ENCODE measurements around the gene CACNA1D. TPM values are rescaled to one million over a fixed set of nuclear protein-coding genes. Genes with fewer than 3 reads are reported as not detected.

Gene CACNA1D
- total and polyA plus RNA-seq, 2 experiments from 2014 or later = 5.2 to 27.8 TPM

- H3K79me2 ChIP-seq = no peaks in the 10 kb centered on the region
- no peak for DNase-seq (ENCODE audit: low spot score)
- no peaks in the 10 kb centered on the region for H3K9me2 ChIP-seq (replicated peaks; ENCODE audit: insufficient read depth)
- H3K4me3 ChIP-seq = no peak overlapping the region
- no peak overlapping the region for H3K4me2 ChIP-seq
- no peaks in the 10 kb centered on the region for H3K27me3 ChIP-seq
- H3K9me3 ChIP-seq (ENCODE audit: low read depth) = no peaks in the 10 kb centered on the region
- H3K4me1 ChIP-seq (ENCODE audit: insufficient read depth) = peaks cover 5% of the 10 kb centered on the region
- H2AFZ ChIP-seq = no peak overlapping the region
- WGBS (ENCODE audit: low lambda C conversion rate, missing lambda C conversion rate) = 82% methylated on average over 8 of the region's 9 CpGs
- no peaks in the 10 kb centered on the region for H3K36me3 ChIP-seq (replicated peaks; ENCODE audit: insufficient read depth, low read depth)
- H3K27ac ChIP-seq = no peak overlapping the region
- H4K20me1 ChIP-seq (ENCODE audit: insufficient read depth, poor library complexity, severe bottlenecking) = no peaks in the 10 kb centered on the region
- TF ChIP-seq EZH2phosphoT487 (IDR thresholded peaks at IDR 0.05; ENCODE audit: low read depth, severe bottlenecking, unreplicated experiment) (no peak), EZH2 (IDR thresholded peaks at IDR 0.05; ENCODE audit: borderline replicate concordance) (no peak), CTCF (IDR thresholded peaks at IDR 0.05; ENCODE audit: poor library complexity) (no peak)
These were observed 15.1 kb downstream of the CACNA1D start for GRCh38 chr3:53509494-53509893.

GRCh38 chr3:53510508-53510907, 16.1 kb downstream of the CACNA1D start:
- no peaks in the 10 kb centered on the region for H3K36me3 ChIP-seq (replicated peaks; ENCODE audit: insufficient read depth, low read depth)
- no peaks in the 10 kb centered on the region for H3K79me2 ChIP-seq
- no peaks in the 10 kb centered on the region for H4K20me1 ChIP-seq (ENCODE audit: insufficient read depth, poor library complexity, severe bottlenecking)
- no peaks in the 10 kb centered on the region for H3K9me3 ChIP-seq (ENCODE audit: low read depth)
- no peak for DNase-seq (ENCODE audit: low spot score)
- WGBS (ENCODE audit: low lambda C conversion rate, missing lambda C conversion rate) = 53% methylated on average over 3 of the region's 3 CpGs
- TF ChIP-seq CTCF (IDR thresholded peaks at IDR 0.05; ENCODE audit: poor library complexity) (no peak), EZH2 (IDR thresholded peaks at IDR 0.05; ENCODE audit: borderline replicate concordance) (no peak), EZH2phosphoT487 (IDR thresholded peaks at IDR 0.05; ENCODE audit: low read depth, severe bottlenecking, unreplicated experiment) (no peak)
- no peak overlapping the region for H3K4me2 ChIP-seq
- H3K4me1 ChIP-seq (ENCODE audit: insufficient read depth) = peaks cover 5% of the 10 kb centered on the region
- H2AFZ ChIP-seq = no peak overlapping the region
- no peaks in the 10 kb centered on the region for H3K27me3 ChIP-seq
- H3K27ac ChIP-seq = no peak overlapping the region
- no peak overlapping the region for H3K4me3 ChIP-seq
- H3K9me2 ChIP-seq (replicated peaks; ENCODE audit: insufficient read depth) = no peaks in the 10 kb centered on the region

- Histone ChIP-seq H3K9me2 (replicated peaks; ENCODE audit: insufficient read depth) (no peaks in the 10 kb centered on the region), H3K4me3 (no peak overlapping the region), H4K20me1 (ENCODE audit: insufficient read depth, poor library complexity, severe bottlenecking) (no peaks in the 10 kb centered on the region), H3K27me3 (no peaks in the 10 kb centered on the region), H3K27ac (no peak overlapping the region), H3K9me3 (ENCODE audit: low read depth) (no peaks in the 10 kb centered on the region), H2AFZ (no peak overlapping the region), H3K4me1 (ENCODE audit: insufficient read depth) (peaks cover 5% of the 10 kb centered on the region), H3K4me2 (no peak overlapping the region), H3K36me3 (replicated peaks; ENCODE audit: insufficient read depth, low read depth) (no peaks in the 10 kb centered on the region), H3K79me2 (no peaks in the 10 kb centered on the region)
- no peak for DNase-seq (ENCODE audit: low spot score)
- WGBS (ENCODE audit: low lambda C conversion rate, missing lambda C conversion rate) = 92% methylated on average over 13 of the region's 13 CpGs
- no peak for TF ChIP-seq CTCF (IDR thresholded peaks at IDR 0.05; ENCODE audit: poor library complexity)
- no peak for TF ChIP-seq EZH2 (IDR thresholded peaks at IDR 0.05; ENCODE audit: borderline replicate concordance)
- TF ChIP-seq EZH2phosphoT487 (IDR thresholded peaks at IDR 0.05; ENCODE audit: low read depth, severe bottlenecking, unreplicated experiment) = no peak
These were observed 16.8 kb downstream of the CACNA1D start for GRCh38 chr3:53511246-53511645.
